Right cardiac atrium (tissue), 5 donors: ENCODE measurements around the gene SCARF2. TPM values are rescaled to one million over a fixed set of nuclear protein-coding genes. Genes with fewer than 3 reads are reported as not detected.

Experiments used
- ATAC-seq, 2 donors: fragments of 200-7000 bp; cut with Tn5 transposase; one replicate each; pipeline versions ENCODE4 v1.8.0 to v1.9.1; 2020; ENCODE audit warnings: moderate library complexity in 2 of 2, mild to moderate bottlenecking in 1 of 2
- DNase-seq, 3 donors: peaks; one replicate each; pipeline ENCODE4 v3.0.0-alpha.2; 2020
- H3K27ac ChIP-seq: one replicate; pipeline ENCODE4 v1.5.1; 2013; ENCODE audit warnings: mild to moderate bottlenecking, low read length, control low read depth, moderate library complexity
- H3K27me3 ChIP-seq: one replicate; pipeline ENCODE4 v1.6.1; 2013; ENCODE audit not compliant: control insufficient read depth, insufficient read depth
- H3K4me1 ChIP-seq: one replicate; pipeline ENCODE4 v1.6.1; 2013; ENCODE audit warnings: low read length; ENCODE audit not compliant: control insufficient read depth, insufficient read depth
- H3K4me3 ChIP-seq: one replicate; pipeline ENCODE4 v1.5.1; 2013; ENCODE audit warnings: low read length, control low read depth
- H3K9me3 ChIP-seq: one replicate; pipeline ENCODE4 v1.6.1; 2013; ENCODE audit warnings: low read length; ENCODE audit not compliant: control insufficient read depth
- WGBS: extraction: QIAGEN DNeasy Blood & Tissue Kit; methylation state at CpG from one replicate; pipeline ENCODE4 v1.1.7; 2013; 5-methylcytosine and 5-hydroxymethylcytosine counted together
- intact Hi-C, 4 donors: fragments of 100-400 bp; cut with DNase I; formaldehyde crosslinking; loops; one replicate each; pipeline versions ENCODE4 v1.11.0 to v1.14.0; 2022 to 2023
- polyA plus RNA-seq: library from polyadenylated mRNA; stranded (reverse); fragments of 200-250 nt; gene quantifications from one replicate; pipeline ENCODE4 v1.2.3, GENCODE V29; 2013
- total RNA-seq, 4 donors: library from RNA; stranded (reverse); fragmentation: NEBNext Ultra II Directional; extraction: Animal tissue kit (Norgen Biotek cat#: 25700); gene quantifications; one replicate each; pipeline ENCODE4 v1.2.1, GENCODE V29; 2021
- donor health status: healthy with polysubstance abuse.
- donor health status: DM: no; HTN: yes; CAD: no.
- donor health status: DM: no; HTN: no; CAD: no.
- donor health status: DM: no; HTN: yes; CAD: no; lungs with severe emphysema.
- donor health status: DM: yes; HTN: yes; CAD: no.

The SCARF2 gene
- total and polyA plus RNA-seq, 5 donors = 2.9 to 7.1 (median 4.8) TPM

GRCh38 chr22:20430720-20431510 is 6.7 kb downstream of the SCARF2 start:
- Histone ChIP-seq H3K9me3 (no peaks in the 10 kb centered on the region), H3K4me1 (no peaks in the 10 kb centered on the region), H3K27me3 (no peaks in the 10 kb centered on the region), H3K27ac (no peak overlapping the region), H3K4me3 (no peak overlapping the region)
- WGBS = 53% methylated on average over 94 of the region's 94 CpGs
- intact Hi-C loops = loop anchor here in 1 of 4 donors (10.0 kb wide), 1 partner anchor 64 kb away; the partner anchor contains the start of gene KLHL22
- DNase-seq (peak in 1 of 3 donors; percentile 74), ATAC-seq (peak; percentile 17 to 29)

GRCh38 chr22:20430101-20430719 is 7.4 kb downstream of the SCARF2 start:
- intact Hi-C loops = loop anchor here in 1 of 4 donors (10.0 kb wide), 1 partner anchor 65 kb away; the partner anchor contains the start of gene KLHL22
- 71% methylated on average over 37 of the region's 37 CpGs for WGBS
- H3K27me3 ChIP-seq = no peaks in the 10 kb centered on the region

DNA sequence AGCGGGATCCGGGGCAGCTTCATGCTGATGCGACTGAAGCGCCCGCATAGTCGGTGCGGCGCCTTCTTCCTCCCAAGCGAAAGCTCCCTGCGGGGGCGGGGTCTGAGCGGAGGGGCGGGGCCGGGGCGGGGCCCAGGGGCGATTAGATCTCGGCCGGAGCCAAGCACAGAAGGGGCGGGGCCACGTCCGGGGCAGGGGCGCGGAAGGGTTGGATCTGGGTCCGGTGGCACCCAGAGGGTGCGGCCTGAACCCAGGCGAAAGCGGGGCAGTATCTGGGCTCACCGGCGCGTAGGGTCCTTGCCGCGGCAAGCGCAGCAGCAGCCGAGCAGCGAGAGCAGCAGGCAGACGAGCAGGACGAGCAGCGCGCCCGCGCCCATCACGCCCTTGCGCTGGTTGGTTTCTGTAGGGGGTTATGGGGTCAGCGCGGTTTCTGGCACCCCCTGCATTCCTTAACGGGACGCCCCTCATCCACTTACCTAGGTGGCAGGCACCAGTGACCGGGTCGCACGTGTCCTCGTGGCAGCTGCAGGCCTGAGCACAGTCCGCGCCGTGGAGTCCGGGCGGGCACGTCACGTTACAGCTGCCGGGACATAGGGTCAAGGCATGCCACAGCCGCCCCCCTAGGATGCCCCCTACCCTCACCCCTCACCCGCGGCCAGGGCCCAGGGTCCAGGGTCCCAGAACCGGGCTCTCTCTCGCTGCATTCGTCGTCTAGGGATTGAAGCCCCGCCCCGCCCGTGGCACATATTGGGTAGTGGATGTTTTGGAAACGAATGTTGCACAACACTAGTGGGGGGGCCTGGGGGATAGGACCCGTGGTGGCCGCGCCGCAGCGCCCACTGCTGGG is 8.1 kb downstream of the SCARF2 start:
- DNase-seq = peak in 2 of 3 donors; percentile 85 to 86
- no peaks in the 10 kb centered on the region for H3K27me3 ChIP-seq
- no peaks in the 10 kb centered on the region for H3K9me3 ChIP-seq
- H3K4me1 ChIP-seq = no peaks in the 10 kb centered on the region
- no peak overlapping the region for H3K4me3 ChIP-seq
- 61% methylated on average over 75 of the region's 75 CpGs for whole genome bisulfite sequencing
- ATAC-seq = peak in 1 of 2 donors; percentile 40
- no peak overlapping the region for H3K27ac ChIP-seq
- intact Hi-C loops = loop anchor here in 1 of 4 donors (10.0 kb wide), 1 partner anchor 65 kb away; the partner anchor contains the start of gene KLHL22

More at GRCh38 chr22:20430101-20430719, 7.4 kb downstream of the SCARF2 start:
- no peak for DNase-seq
- Histone ChIP-seq H3K4me1 (no peaks in the 10 kb centered on the region), H3K4me3 (no peak overlapping the region), H3K9me3 (no peaks in the 10 kb centered on the region), H3K27ac (no peak overlapping the region)
- ATAC-seq = no peak

DNA sequence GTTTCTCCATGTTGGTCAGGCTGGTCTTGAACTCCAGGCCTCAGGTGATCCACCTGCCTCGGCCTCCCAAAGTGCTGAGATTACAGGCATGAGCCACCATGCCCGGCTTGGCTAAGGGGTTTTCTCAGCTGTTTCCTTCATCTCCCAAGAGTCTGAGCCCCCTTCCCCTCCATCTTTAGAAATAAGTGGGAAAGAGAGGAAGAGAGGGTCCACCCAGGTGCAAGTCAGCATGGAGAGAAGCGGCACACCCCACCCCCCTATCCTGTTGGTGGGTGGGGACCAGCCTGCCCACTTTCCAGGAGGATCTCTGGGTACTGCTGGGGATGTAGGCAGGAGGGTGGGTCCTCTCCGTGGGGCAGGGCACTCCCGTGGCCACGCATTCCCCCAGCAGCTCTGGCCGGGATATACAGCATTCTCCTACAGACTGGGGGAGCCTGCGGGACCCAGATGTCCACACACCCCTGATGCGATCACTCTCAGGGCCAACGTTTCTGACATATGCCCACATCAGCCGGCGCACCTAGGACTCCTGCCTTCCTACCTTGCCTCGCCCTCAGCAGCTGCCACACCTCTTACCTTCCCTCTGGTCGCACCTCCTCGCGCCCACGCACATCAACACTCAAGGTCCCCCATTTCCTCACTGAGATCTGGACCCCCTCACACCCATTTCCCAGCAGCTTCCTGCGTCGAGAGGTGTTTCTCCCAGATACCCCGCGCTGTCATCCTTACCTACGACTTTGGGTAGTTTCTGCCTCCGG is 8.9 kb downstream of the SCARF2 start:
- H3K4me3 ChIP-seq = no peak overlapping the region
- DNase-seq (no peak), ATAC-seq (no peak)
- intact Hi-C loops = no loop called here
- H3K27ac ChIP-seq = no peak overlapping the region
- no peaks in the 10 kb centered on the region for H3K27me3 ChIP-seq
- no peaks in the 10 kb centered on the region for H3K9me3 ChIP-seq
- peaks cover 1% of the 10 kb centered on the region for H3K4me1 ChIP-seq
- 86% methylated on average over 23 of the region's 23 CpGs for WGBS

DNA sequence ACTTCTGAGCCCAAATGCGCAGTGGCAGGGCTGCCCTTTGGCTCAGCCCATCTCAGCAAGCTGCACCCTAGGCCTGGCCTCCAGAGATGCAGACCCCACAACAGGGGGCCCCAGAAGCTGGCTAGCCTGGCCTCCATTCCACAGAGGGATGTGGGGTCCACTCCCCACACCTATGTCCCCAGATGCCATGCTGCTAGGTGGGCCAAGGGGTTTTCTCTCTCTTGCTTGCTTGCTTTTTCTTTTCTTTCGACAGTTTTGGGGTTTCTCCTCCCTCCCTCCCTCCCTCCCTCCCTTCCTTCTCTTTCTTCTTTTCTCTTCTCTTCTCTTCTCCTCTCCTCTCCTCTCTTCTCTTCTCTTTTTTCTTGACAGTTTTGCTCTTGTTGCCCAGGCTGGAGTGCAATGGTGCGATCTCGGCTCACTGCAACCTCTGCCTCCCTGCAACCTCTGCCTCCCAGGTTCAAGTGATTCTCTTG is 9.6 kb downstream of the SCARF2 start:
- 98% methylated on average over 4 of the region's 4 CpGs for WGBS

GRCh38 chr22:20427104-20427944 is 10.3 kb downstream of the SCARF2 start:
- intact Hi-C loops = no loop called here
- no peaks in the 10 kb centered on the region for H3K27me3 ChIP-seq
- H3K9me3 ChIP-seq = no peaks in the 10 kb centered on the region
- H3K4me3 ChIP-seq = no peak overlapping the region
- DNase-seq = no peak
- no peak overlapping the region for H3K27ac ChIP-seq
- no peak for ATAC-seq
- peaks cover 7% of the 10 kb centered on the region for H3K4me1 ChIP-seq
- WGBS = 89% methylated on average over 8 of the region's 8 CpGs

More for the DNA sequence above, 9.6 kb downstream of the SCARF2 start:
- H3K4me1 ChIP-seq = peaks cover 7% of the 10 kb centered on the region
- DNase-seq (peak in 1 of 3 donors; percentile 23), ATAC-seq (no peak)
- H3K27ac ChIP-seq = no peak overlapping the region
- H3K27me3 ChIP-seq = no peaks in the 10 kb centered on the region
- no peaks in the 10 kb centered on the region for H3K9me3 ChIP-seq
- intact Hi-C loops = no loop called here
- no peak overlapping the region for H3K4me3 ChIP-seq

GRCh38 chr22:20426259-20426615 is 11.4 kb downstream of the SCARF2 start:
- Histone ChIP-seq H3K27ac (no peak overlapping the region), H3K4me1 (peaks cover 7% of the 10 kb centered on the region), H3K27me3 (no peaks in the 10 kb centered on the region), H3K9me3 (no peaks in the 10 kb centered on the region), H3K4me3 (no peak overlapping the region)
- DNase-seq (no peak), ATAC-seq (no peak)
- WGBS = 88% methylated on average over 12 of the region's 12 CpGs
- intact Hi-C loops = no loop called here

GRCh38 chr22:20425566-20426258 is 11.9 kb downstream of the SCARF2 start:
- WGBS = 57% methylated on average over 96 of the region's 96 CpGs
- no peak for DNase-seq
- Histone ChIP-seq H3K4me1 (peaks cover 7% of the 10 kb centered on the region), H3K9me3 (no peaks in the 10 kb centered on the region), H3K4me3 (peak overlapping the region; percentile 7), H3K27ac (no peak overlapping the region), H3K27me3 (no peaks in the 10 kb centered on the region)
- no peak for ATAC-seq
- intact Hi-C loops = no loop called here

DNA sequence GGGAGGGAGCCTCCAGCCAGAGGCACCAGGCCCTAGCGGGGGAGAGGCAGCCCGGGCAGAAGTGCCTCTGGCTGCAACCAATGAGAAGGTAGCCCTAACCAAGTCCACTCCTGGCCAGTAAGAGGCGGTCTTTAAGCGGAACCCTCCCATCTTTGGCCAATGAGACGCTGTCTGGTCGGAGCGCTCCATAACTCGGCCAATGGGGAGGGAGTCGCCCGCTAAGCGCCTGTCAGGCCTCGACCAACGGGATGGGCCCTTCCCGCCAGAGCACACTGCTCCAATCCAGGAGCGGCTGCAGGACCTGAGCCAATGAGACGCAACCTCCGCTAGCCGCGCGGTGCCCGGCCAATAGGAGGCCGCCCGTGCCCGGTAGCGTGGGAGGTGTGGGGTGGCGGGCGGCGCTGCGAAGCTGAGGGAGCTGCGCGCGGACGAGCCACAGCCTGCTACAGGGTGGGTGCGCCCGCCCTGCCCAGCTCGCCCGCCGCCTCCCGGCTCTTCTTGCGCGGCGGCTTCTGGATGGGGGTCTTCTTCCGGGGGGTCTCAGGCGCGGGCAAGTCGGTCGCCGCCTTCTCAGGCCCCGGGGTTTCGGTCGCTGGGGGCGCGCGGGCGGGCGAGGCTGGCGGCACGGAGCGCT is 12.6 kb downstream of the SCARF2 start:
- peak overlapping the region; percentile 7 for H3K4me3 ChIP-seq
- no peak overlapping the region for H3K27ac ChIP-seq
- WGBS = 74% methylated on average over 59 of the region's 59 CpGs
- H3K27me3 ChIP-seq = no peaks in the 10 kb centered on the region
- peaks cover 7% of the 10 kb centered on the region for H3K4me1 ChIP-seq
- DNase-seq (peak in 2 of 3 donors; percentile 72 to 82), ATAC-seq (peak; percentile 25 to 36)
- no peaks in the 10 kb centered on the region for H3K9me3 ChIP-seq
- intact Hi-C loops = loop anchor here in 1 of 4 donors (5.0 kb wide), 1 partner anchor 32 kb away; no protein-coding TSS in a partner anchor
